Stomach (tissue), 9 donors: Measurements from ENCODE around the gene CCDC160. TPM values are rescaled to one million over a fixed set of nuclear protein-coding genes. Genes with fewer than 3 reads are reported as not detected.
"Not testable (repeated sequence)": the region's sequence is repeated elsewhere in the genome, so short reads cannot be mapped to it uniquely, and the experiment has no call there.

Source experiments
- DNase-seq, 2 donors: peaks; one replicate each; pipeline versions ENCODE4 v3.0.0 to v3.0.0-alpha.2; 2013 to 2019
- H3K27ac ChIP-seq, 5 donors: fragments of 200-600 bp in 4 of 5; sonication (generic) in 4 of 5; one replicate each; pipeline ENCODE4 v1.5.1; 2013 to 2019; ENCODE audit warnings: mild to moderate bottlenecking in 1 of 5, moderate library complexity in 1 of 5
- H3K27me3 ChIP-seq, 3 donors: fragments of 200-600 bp; sonication (generic); one replicate each; pipeline ENCODE4 v1.5.1; 2017 to 2019; ENCODE audit warnings: mixed run types in 1 of 3
- H3K36me3 ChIP-seq, 4 donors: fragments of 200-600 bp; sonication (generic); 1 replicate in 3 of 4; 2 replicates in 1 of 4; pipeline ENCODE4 v1.5.1; 2016 to 2019
- H3K4me1 ChIP-seq, 4 donors: fragments of 200-600 bp; sonication (generic); one replicate each; pipeline ENCODE4 v1.5.1; 2016 to 2019
- H3K4me3 ChIP-seq, 4 donors: fragments of 200-600 bp; sonication (generic) in 3 of 4; one replicate each; pipeline ENCODE4 v1.5.1; 2016 to 2019; ENCODE audit warnings: mild to moderate bottlenecking in 1 of 4
- H3K9me3 ChIP-seq, 4 donors: fragments of 200-600 bp; sonication (generic); one replicate each; pipeline ENCODE4 v1.5.1; 2016 to 2019
- CTCF ChIP-seq, 7 experiments: fragments of 450-650 bp in 4 of 7; fragments of 200-600 bp in 3 of 7; sonication (generic) in 3 of 7; IDR thresholded peaks; one replicate each; pipeline ENCODE4 v1.5.1; 2016 to 2019; ENCODE audit warnings: antibody characterized with exemption in 7 of 7, control low read depth in 2 of 7, mild to moderate bottlenecking in 1 of 7
- EP300 ChIP-seq: sonication (generic); formaldehyde crosslinking; IDR thresholded peaks from one replicate; pipeline ENCODE4 v1.6.1; 2017; ENCODE audit warnings: antibody characterized with exemption
- POLR2A ChIP-seq, 4 donors: fragments of 450-650 bp; IDR thresholded peaks; one replicate each; pipeline ENCODE4 v1.6.1; 2016; ENCODE audit warnings: antibody characterized with exemption in 4 of 4, control low read depth in 2 of 4, mild to moderate bottlenecking in 1 of 4, moderate library complexity in 1 of 4
- POLR2AphosphoS5 ChIP-seq, 3 donors: sonication (generic); formaldehyde crosslinking; IDR thresholded peaks; one replicate each; pipeline ENCODE4 v1.6.1; 2016; ENCODE audit warnings: antibody characterized with exemption in 3 of 3
- WGBS, 5 donors: extraction: QIAGEN DNeasy Blood & Tissue Kit in 3 of 5; methylation state at CpG; one replicate each; pipeline versions ENCODE4 v1.1.5 to v1.1.7; 2013 to 2018; 5-methylcytosine and 5-hydroxymethylcytosine counted together
- intact Hi-C: fragments of 100-400 bp; cut with DNase I; formaldehyde crosslinking; loops from one replicate; pipeline ENCODE4 v1.15.1; 2023; ENCODE audit warnings: low total_unique reads
- polyA plus RNA-seq, 3 donors: library from polyadenylated mRNA; stranded (reverse); fragments of 200-250 nt; gene quantifications; one replicate each; pipeline ENCODE4 v1.2.3, GENCODE V29; 2013
- total RNA-seq, 5 donors: library from RNA; depleted of rRNA; stranded (reverse); fragments of >200 nt; gene quantifications; one replicate each; pipeline versions ENCODE4 v1.1.0 to v1.2.3, GENCODE V29; 2014 to 2016
- donor health status: healthy with polysubstance abuse.
- donor health status: Bipolar disorder and iron deficiency.
- donor health status: healthy.

The CCDC160 gene
- total and polyA plus RNA-seq, 8 donors = 0.53 to 1.2 (median 0.62) TPM; not detected in 4

GRCh38 chrX:134206221-134206620 is 30.8 kb upstream of the CCDC160 start:
- no peaks in the 10 kb centered on the region for H3K36me3 ChIP-seq

GRCh38 chrX:134210465-134210864 is 26.5 kb upstream of the CCDC160 start:
- Histone ChIP-seq H3K36me3 (no peaks in the 10 kb centered on the region), H3K27me3 (no peaks in the 10 kb centered on the region), H3K4me1 (no peaks in the 10 kb centered on the region), H3K4me3 (no peak overlapping the region), H3K9me3 (peaks cover 0 to 8% (median 0%) of the 10 kb centered on the region in 4 donors), H3K27ac (no peak overlapping the region)
- no peak for DNase-seq
- TF ChIP-seq EP300 (no peak), CTCF (IDR thresholded peaks at IDR 0.05) (no peak), POLR2A (IDR thresholded peaks at IDR 0.05) (no peak), POLR2AphosphoS5 (IDR thresholded peaks at IDR 0.05) (no peak)
- intact Hi-C loops = no loop called here

More at GRCh38 chrX:134206221-134206620, 30.8 kb upstream of the CCDC160 start:
- H3K27me3 ChIP-seq = no peaks in the 10 kb centered on the region
- no peaks in the 10 kb centered on the region for H3K4me1 ChIP-seq
- H3K27ac ChIP-seq = no peak overlapping the region
- 42 to 78% (median 44%) methylated on average over 3 of the region's 3 CpGs for WGBS, 5 donors
- H3K4me3 ChIP-seq = no peak overlapping the region
- no peak for DNase-seq
- TF ChIP-seq CTCF (IDR thresholded peaks at IDR 0.05) (no peak), POLR2AphosphoS5 (IDR thresholded peaks at IDR 0.05) (no peak), EP300 (no peak), POLR2A (IDR thresholded peaks at IDR 0.05) (no peak)
- intact Hi-C loops = no loop called here
- peaks cover 0 to 8% (median 0%) of the 10 kb centered on the region in 4 donors for H3K9me3 ChIP-seq

DNA sequence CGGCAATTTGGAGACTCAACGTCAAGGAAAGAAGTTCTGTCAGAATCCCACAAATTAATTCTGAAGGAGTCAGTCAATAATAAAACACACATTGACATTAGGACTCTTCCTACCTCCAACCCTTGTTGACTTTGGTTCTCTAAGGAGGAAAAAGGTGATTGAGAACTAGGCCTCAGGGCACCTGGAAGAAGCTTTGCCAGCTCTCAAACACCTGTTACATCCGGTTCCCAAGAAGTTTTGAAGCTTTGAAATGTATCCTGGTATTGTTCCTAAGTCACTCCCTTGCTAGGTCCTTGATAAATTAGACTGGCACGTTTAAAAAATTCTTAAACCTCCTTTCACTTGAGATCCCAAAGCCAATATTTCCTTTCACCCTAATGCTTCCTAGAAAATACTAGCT is 1.7 kb upstream of the CCDC160 start:
- DNase-seq = no peak
- H3K36me3 ChIP-seq = no peaks in the 10 kb centered on the region
- no peak for TF ChIP-seq EP300
- TF ChIP-seq POLR2A (IDR thresholded peaks at IDR 0.05) = no peak
- no peak for TF ChIP-seq POLR2AphosphoS5 (IDR thresholded peaks at IDR 0.05)
- no peak for TF ChIP-seq CTCF (IDR thresholded peaks at IDR 0.05)
- WGBS, 5 donors = 52 to 73% (median 60%) methylated on average over 4 of the region's 4 CpGs
- H3K4me1 ChIP-seq = peaks cover 0 to 6% (median 2%) of the 10 kb centered on the region in 4 donors
- intact Hi-C loops = no loop called here
- no peak overlapping the region for H3K27ac ChIP-seq
- no peaks in the 10 kb centered on the region for H3K9me3 ChIP-seq
- peaks cover 0 to 10% (median 9%) of the 10 kb centered on the region in 3 donors for H3K27me3 ChIP-seq
- H3K4me3 ChIP-seq = no peak overlapping the region

DNA sequence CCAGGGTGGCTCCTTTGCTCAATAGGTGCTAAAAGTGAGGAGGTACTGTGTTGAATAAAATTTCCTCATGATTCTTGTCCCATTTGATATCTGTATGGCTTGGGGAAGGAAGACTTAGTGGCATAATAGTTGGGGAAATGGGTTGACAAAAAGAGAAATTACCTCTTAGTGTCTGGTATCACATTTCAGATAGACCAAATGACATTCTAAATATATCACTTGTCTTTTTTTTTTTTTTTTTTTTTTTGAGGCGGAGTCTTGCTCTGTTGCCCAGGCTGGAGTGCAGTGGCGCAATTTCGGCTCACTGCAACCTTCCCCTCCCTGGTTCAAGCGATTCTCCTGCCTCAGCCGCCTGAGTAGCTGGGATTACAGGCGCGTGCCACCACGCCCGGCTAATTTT is 1.2 kb downstream of the CCDC160 start:
- H3K9me3 ChIP-seq, DNase-seq, H3K4me3 ChIP-seq, H3K4me1 ChIP-seq, H3K27ac ChIP-seq, intact Hi-C loops, H3K36me3 ChIP-seq: not testable (repeated sequence)
- WGBS, 5 donors = 89 to 100% (median 93%) methylated on average over 5 to 9 of the region's 9 CpGs
- H3K27me3 ChIP-seq = peaks cover 0 to 10% (median 9%) of the 10 kb centered on the region in 3 donors

DNA sequence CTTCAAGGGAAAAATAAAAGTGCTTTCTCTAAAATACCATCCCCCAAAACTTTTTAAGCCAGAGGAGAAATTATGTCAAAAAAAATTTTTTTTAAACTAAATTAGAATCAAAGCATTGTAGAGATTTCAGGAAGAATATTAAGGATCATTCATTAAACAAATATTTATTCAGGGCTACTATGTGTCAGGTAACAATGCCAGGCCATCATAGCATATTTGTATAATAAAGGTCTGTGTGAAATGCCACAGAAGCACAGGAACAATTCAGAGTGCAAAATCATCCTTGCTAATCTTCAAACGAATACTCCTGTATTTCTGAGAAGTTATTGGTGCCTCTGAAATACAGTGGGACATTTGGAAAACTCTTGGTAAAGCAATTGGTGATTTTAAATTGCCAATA is 2.0 kb downstream of the CCDC160 start:
- H3K27me3 ChIP-seq = peaks cover 0 to 10% (median 9%) of the 10 kb centered on the region in 3 donors
- 27 to 55% (median 33%) methylated on average over 1 of the region's 1 CpG for WGBS, 5 donors

More for the DNA sequence above, 2.0 kb downstream of the CCDC160 start:
- intact Hi-C loops = no loop called here
- no peak for DNase-seq
- H3K4me3 ChIP-seq = no peak overlapping the region
- TF ChIP-seq POLR2A (IDR thresholded peaks at IDR 0.05) = no peak
- TF ChIP-seq CTCF (IDR thresholded peaks at IDR 0.05) = no peak
- no peak for TF ChIP-seq POLR2AphosphoS5 (IDR thresholded peaks at IDR 0.05)
- no peak for TF ChIP-seq EP300
- no peaks in the 10 kb centered on the region for H3K36me3 ChIP-seq
- no peak overlapping the region for H3K27ac ChIP-seq
- H3K9me3 ChIP-seq = no peaks in the 10 kb centered on the region
- H3K4me1 ChIP-seq = peaks cover 0 to 6% (median 2%) of the 10 kb centered on the region in 4 donors
